GM21360 (cell line): ENCODE measurements around the gene LGALS7.

Experiments used
- ATAC-seq: cut with Tn5 transposase; IDR thresholded peaks from one replicate; pipeline ENCODE4 v1.9.1; 2021; ENCODE audit warnings: mild to moderate bottlenecking, moderate library complexity; ENCODE audit not compliant: unreplicated experiment

Gene LGALS7

DNA sequence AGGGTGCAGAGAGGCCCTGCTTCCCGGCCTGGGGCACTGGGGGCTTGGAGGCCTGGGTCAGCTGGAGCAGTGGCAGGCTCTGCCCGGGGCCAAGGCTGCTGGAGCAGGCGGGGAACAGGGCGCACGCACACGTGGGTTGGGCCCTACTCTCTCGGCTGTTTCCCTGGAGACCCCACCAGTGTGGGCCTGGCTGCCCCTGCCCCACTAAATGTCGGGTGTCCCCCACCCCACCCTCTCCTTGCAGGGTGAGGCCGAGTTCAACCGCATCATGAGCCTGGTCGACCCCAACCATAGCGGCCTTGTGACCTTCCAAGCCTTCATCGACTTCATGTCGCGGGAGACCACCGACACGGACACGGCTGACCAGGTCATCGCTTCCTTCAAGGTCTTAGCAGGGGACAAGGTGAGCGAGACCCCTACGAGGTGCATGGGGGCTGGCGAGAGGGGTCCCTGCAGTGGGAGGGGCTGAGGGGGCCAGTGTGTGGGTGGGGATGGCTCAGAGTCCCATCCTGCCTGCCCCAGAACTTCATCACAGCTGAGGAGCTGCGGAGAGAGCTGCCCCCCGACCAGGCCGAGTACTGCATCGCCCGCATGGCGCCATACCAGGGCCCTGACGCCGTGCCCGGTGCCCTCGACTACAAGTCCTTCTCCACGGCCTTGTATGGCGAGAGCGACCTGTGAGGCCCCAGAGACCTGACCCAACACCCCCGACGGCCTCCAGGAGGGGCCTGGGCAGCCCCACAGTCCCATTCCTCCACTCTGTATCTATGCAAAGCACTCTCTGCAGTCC is 44.4 kb downstream of the LGALS7 start:
- no peak for ATAC-seq

DNA sequence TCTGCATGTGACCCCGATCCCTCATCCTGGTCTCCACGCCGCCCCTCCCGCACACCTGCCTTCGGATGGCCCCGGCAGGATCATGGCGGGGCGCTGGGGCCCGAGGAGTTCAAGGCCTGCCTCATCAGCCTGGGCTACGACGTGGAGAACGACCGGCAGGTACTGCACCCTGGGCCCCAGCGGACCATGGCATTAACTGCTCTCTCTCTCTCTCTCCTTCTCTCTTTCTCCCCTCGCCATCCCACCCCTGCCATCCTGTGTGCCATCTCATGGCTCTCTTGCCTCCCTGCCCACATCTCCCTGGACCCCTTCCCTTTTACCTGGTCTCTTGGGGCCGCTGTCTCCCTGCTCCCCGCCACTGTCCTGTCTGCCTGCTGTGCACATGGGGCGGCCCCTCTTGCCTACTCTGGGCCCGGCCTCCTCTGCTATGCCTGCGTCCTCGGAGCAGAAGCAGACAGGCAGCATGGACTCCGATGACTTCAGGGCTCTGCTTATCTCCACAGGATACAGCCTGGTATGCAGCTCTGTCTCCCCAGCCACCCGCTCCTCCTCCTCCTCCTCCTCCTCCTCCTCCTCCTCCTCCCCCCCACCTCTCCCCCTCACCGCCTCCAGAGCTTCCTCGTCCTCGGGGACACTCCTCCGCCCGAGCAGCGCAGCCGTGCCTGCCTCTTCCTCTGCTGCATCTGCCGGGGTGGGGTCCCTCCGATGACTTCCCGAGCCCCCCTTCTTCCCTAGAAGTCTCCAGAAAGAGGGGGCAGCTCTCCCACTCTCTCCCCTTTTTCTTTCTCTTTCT is 45.3 kb downstream of the LGALS7 start:
- no peak for ATAC-seq

DNA sequence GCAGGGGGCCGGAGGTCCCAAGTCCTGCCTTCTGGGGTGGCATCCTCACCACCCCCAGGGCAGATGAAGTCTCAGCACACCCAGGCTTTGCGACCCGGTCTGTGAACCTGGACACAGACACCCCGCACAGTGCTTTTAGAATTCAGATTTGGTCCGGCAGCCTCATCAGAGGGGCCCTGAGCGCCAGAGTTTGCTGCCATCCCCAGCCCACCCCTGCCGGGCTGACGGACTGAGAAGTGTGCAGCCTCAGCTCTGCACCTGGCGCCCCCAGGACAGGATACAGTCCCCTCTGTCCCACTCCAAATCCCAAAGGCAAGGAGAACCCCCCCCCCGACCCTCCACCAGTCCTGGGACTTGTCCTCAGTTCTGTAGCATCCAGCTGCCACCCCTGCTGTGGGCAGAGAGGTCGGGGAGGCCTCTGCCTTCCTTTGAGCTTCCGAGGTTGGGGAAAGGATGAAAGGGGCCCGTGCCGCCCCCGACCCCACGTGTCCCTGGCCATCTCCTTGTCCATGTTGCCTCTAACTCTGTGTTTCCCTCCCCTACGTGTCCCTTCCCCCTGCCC is 45.9 kb downstream of the LGALS7 start:
- ATAC-seq, result no peak

DNA sequence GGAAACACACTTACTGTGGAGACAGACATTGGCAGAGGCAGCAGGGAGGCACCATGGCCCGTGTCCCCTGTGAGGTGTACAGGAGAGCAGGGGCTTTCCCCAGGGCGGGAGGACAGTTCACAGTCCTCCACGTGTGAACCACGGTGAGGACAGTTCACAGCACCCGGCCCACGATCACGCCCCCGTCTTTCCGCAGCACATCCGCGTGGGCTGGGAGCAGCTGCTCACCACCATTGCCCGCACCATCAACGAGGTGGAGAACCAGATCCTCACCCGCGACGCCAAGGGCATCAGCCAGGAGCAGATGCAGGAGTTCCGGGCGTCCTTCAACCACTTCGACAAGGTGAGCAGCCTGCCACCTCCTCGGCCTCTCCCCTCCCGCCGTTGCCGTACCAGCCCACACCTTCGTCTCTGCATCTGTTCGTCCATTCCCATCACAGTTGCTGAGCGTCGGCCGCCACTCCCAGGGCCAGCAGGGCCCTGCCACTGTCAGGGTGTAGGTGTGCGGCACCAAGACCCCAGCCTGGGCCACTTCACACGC is 46.5 kb downstream of the LGALS7 start:
- no peak for ATAC-seq

DNA sequence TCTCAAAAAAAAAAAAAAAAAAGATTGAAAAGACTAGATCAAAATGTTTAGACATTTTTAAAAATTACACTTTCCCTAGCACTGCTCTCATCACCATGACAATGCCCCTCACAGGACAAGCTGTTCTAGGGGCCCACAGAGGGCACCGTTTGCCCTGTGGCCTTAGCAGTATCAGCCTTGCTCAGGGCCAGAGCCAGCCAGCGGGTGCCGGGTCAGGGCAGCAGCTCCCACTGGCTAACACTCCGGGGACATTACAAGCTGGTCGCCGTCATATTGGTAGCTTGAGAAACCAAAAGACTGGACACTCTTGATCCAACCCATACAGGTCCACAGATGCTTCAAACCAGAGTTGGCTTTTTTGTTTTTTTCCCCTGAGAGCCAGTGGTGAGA is 47.0 kb downstream of the LGALS7 start:
- ATAC-seq, result no peak

DNA sequence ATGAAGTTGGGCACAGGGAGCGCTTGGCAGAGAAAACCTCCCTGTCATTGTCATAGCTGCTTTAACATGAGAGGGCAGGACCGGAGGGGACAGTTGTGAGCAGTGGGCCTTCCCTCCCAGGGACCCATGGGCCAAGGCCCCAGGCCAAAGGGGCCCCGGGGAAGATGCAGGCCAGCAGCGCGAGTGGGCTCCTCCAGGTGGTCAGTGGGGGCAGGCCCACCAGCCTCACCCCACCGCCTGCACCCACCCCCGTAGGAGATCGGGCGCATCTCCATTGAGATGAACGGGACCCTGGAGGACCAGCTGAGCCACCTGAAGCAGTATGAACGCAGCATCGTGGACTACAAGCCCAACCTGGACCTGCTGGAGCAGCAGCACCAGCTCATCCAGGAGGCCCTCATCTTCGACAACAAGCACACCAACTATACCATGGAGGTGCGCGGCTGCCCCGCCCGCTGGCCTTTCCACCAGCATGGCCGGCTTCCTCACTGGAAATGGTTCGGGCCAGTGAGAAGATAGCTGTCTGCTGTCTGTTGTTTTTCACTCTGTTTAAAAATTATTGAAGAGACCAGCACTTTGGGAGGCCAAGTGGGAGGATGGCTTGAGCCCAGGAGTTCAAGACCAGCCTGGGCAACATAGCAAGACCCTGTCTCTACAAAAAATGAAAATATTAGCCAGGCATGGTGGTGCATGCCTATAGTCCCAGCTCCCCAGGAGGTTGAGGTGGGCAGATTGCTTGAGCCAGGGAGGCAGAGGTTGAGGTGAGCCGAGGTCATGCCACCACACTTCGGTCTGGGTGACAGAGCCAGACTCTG is 47.6 kb downstream of the LGALS7 start:
- no peak for ATAC-seq

DNA sequence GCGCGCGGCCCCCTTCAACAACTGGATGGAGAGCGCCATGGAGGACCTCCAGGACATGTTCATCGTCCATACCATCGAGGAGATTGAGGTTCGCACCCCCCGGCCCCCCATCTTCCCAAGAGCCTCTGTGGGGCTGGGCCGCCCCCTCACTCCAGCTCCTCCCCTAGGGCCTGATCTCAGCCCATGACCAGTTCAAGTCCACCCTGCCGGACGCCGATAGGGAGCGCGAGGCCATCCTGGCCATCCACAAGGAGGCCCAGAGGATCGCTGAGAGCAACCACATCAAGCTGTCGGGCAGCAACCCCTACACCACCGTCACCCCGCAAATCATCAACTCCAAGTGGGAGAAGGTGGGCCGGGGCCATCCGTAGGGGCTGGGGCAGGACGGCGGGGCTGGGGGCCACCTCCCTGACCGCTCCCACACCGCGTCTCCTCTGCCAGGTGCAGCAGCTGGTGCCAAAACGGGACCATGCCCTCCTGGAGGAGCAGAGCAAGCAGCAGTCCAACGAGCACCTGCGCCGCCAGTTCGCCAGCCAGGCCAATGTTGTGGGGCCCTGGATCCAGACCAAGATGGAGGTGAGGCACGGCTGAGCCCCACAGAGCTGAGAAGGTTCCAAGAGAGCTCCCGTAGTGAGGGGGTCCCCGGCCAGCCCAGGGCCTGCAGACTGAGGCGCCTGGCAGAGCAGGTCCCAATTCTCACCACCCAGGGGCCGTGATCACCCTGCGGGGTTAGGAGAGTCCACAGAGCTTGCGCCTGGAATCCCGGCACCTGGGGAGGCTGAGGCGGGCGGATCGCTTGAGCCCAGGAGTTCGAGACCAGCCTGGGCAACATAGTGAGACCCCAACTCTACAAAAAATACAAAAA is 49.1 kb downstream of the LGALS7 start:
- no peak for ATAC-seq

DNA sequence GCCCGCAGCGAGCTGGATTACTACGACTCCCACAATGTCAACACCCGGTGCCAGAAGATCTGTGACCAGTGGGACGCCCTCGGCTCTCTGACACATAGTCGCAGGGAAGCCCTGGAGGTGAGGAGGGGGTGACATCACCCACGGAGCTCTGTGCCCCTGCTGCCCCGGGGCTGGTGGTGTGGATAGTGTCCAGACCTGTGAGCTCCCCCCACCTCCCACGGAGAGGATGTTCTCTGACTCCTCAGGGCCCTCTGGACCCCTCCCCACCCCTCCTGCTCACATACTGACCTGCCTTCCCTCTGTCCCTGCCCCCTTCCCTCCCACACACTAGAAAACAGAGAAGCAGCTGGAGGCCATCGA is 49.7 kb downstream of the LGALS7 start:
- ATAC-seq, result no peak

DNA sequence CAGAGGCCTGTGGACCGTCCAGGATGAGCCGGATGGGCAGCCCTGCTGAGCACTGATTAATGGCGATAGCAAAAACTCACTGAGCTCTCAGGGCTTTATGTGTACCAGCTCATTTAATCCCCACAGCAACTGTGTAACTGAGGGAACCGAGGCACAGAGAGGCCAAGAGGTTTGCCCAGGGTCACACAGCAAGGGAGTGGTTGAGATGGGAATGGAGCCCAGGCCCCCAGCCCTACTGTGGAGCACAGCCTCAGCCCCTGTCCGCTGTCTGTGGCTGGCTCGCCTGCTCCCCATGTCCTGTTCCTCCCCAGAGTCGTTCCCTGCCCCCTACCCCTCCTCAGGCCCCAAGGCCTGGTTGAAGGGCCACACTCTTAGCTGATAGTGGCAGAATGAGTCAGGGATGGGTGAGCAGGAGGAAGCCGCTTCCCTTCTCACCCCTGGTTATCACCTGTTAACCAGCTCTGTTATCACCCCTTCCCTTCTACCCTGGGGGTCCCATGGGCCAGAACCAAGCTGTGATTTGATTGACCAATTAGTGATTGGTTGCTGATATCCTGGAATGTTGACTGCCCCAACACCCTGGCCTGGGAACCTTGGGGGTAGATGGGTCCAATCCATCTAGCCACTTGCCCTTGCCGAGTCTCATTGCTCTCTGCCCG is 50.2 kb downstream of the LGALS7 start:
- no peak for ATAC-seq

DNA sequence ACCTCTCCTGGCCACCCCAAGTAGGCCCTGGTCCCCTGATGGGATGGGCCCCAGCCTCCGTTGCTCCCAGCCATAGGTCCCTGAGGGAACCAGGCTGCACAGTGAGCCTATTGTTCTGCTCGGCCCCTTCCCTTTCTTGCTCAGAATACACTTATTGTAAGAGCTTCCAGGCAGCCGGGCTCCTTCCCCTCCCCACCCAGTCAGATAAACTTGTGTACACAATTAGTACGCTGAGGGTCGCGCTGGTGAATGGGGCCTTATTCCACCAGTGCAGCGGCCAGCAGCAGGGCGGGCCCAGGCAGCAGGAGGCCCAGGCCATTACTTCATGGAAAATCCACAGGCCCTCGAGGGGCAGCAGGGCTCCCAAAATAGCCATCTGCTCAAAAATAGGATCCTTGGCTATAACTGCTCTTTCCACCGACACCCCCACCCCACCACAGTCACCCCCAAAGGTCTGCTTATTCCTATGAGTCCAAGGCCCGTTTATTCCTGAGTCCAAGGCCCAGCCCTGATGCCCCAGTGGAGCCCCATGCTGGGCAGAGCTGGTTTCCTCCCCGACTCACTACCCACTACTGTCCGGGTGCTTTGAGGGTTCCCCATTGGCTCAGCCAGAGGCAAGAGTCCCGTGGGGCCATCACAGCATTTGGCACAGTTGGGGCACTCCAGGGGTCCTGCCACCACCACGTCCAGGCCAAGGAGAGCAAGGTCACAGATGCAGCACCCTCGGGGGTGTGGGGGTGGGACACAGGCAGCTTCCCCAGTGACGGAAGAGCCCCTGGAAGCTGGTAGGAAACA is 51.1 kb downstream of the LGALS7 start:
- ATAC-seq, result no peak

DNA sequence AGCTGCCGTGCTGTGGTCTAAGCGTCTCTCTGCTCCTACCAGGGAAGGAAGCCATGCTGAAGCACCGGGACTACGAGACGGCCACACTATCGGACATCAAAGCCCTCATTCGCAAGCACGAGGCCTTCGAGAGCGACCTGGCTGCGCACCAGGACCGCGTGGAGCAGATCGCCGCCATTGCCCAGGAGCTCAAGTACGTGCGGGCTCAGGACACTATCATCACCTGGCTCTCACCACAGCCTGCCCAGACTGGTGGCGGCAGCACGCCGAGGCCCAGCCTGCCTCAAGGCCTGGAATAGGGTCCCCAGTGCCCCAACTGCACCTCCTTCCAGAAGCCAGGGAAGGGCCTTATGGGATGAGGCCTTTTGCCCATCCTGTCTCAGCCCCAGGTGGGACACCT is 51.8 kb downstream of the LGALS7 start:
- no peak for ATAC-seq
